Lower leg skin (tissue), 4 donors: ENCODE results near the gene FLT1. TPM values are rescaled to one million over a fixed set of nuclear protein-coding genes. Genes with fewer than 3 reads are reported as not detected.

Experiments
- DNase-seq, 2 donors: peaks; one replicate each; pipeline ENCODE4 v3.0.0-alpha.2; 2019; ENCODE audit warnings: low spot score in 2 of 2
- H3K4me3 ChIP-seq: fragments of 200-600 bp; sonication (generic); 2 replicates; pipeline ENCODE4 v1.5.1; 2017; ENCODE audit warnings: mild to moderate bottlenecking, low read depth; ENCODE audit not compliant: poor library complexity, severe bottlenecking
- POLR2A ChIP-seq, 2 donors: fragments of 450-650 bp; IDR thresholded peaks; one replicate each; pipeline ENCODE4 v1.6.1; 2016 to 2017; ENCODE audit warnings: antibody characterized with exemption in 2 of 2, mild to moderate bottlenecking in 1 of 2, moderate library complexity in 1 of 2
- WGBS, 2 donors: methylation state at CpG; one replicate each; pipeline ENCODE4 v1.1.5; 2018; 5-methylcytosine and 5-hydroxymethylcytosine counted together
- intact Hi-C: fragments of 100-400 bp; cut with DNase I; formaldehyde crosslinking; loops from one replicate; pipeline ENCODE4 v1.15.0; 2023; ENCODE audit warnings: low total_unique reads
- total RNA-seq, 4 donors: library from RNA; depleted of rRNA; stranded (reverse); fragments of >200 nt; gene quantifications; one replicate each; pipeline ENCODE4 v1.1.0, GENCODE V29; 2016
- TF ChIP-seq, protein P1 (sequence below), 3 donors: fragments of 450-650 bp; IDR thresholded peaks; one replicate each; pipeline ENCODE4 v1.5.1; 2016; ENCODE audit warnings: antibody characterized with exemption in 3 of 3, mild to moderate bottlenecking in 3 of 3, moderate library complexity in 2 of 3

The FLT1 gene
- total RNA-seq, 4 donors from 2014 or later = 5.3 to 16.3 (median 9.7) TPM

DNA sequence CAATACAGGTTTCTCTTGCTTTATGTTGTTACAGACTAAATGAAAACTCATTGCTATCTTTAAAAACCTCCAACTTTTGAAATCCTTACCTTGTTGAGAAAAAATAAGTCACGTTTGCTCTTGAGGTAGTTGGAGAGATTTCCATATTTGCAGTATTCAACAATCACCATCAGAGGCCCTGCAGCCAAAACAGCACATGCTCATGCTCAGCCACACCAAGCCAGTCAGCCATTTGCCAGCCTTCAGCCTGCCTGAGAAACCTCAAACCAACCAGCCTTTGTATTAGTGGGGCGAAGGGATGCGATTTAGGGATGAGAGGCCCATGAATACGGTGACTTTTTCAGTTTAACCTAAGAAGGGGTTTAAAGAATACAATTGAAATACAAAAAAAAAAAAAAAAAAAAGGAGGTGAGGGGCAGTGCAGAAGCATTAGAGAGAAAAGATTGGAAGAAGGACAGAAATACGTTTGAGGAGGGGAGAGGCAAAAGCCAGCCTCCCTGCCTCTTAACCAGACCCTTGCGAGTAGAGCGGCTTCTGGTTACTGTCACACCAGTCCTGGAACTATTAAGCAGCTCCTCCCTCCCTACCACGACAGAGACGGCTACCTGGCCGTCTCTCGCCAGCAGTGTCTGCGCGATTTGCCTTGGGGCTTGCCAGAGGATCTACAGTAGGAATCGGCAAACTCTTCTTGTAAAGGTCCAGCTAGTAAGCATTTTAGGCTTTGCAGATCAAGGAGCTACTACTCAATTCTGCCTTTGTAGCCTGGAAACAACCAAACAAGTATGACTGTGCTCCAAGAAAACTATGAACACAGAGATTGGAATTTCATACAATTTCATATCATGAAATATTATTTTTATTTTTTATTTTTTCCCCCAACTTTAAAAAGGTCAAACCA is 167.3 kb downstream of the FLT1 start:
- intact Hi-C loops = loop anchor here (5.0 to 10.0 kb wide), 2 partner anchors 310 to 467 kb away; no protein-coding TSS in a partner anchor
- DNase-seq = no peak
- WGBS, 2 donors = 89 to 91% methylated on average over 14 of the region's 14 CpGs

DNA sequence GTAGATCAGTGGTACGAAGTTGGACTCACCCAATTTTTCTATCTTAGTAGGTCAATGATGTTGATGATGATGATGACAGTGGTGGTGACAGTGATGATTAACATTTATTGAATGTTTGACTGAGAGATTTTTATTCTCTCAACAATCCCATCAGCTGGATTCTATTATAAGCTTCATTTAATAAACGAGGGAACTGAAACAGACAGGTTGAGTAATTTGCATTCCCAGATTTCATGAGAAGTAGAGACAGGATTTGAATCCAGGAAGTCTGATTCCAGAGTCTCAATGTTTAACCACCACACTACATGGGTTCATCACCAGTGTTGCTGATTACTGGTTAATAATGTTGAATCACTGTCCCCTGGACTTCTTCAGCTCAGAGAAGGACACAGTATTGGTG is 168.9 kb downstream of the FLT1 start:
- no peak overlapping the region for H3K4me3 ChIP-seq
- no peak for DNase-seq
- WGBS, 2 donors = 56 to 73% methylated on average over 2 of the region's 2 CpGs
- intact Hi-C loops = loop anchor here (5.0 to 10.0 kb wide), 2 partner anchors 311 to 469 kb away; no protein-coding TSS in a partner anchor
- TF ChIP-seq POLR2A (IDR thresholded peaks at IDR 0.05) = no peak
- TF ChIP-seq, protein P1, sequence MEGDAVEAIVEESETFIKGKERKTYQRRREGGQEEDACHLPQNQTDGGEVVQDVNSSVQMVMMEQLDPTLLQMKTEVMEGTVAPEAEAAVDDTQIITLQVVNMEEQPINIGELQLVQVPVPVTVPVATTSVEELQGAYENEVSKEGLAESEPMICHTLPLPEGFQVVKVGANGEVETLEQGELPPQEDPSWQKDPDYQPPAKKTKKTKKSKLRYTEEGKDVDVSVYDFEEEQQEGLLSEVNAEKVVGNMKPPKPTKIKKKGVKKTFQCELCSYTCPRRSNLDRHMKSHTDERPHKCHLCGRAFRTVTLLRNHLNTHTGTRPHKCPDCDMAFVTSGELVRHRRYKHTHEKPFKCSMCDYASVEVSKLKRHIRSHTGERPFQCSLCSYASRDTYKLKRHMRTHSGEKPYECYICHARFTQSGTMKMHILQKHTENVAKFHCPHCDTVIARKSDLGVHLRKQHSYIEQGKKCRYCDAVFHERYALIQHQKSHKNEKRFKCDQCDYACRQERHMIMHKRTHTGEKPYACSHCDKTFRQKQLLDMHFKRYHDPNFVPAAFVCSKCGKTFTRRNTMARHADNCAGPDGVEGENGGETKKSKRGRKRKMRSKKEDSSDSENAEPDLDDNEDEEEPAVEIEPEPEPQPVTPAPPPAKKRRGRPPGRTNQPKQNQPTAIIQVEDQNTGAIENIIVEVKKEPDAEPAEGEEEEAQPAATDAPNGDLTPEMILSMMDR (IDR thresholded peaks at IDR 0.05) = no peak

More for the DNA sequence above, 167.3 kb downstream of the FLT1 start:
- TF ChIP-seq, protein P1 (IDR thresholded peaks at IDR 0.05) = no peak
- no peak for TF ChIP-seq POLR2A (IDR thresholded peaks at IDR 0.05)
- H3K4me3 ChIP-seq = no peak overlapping the region

DNA sequence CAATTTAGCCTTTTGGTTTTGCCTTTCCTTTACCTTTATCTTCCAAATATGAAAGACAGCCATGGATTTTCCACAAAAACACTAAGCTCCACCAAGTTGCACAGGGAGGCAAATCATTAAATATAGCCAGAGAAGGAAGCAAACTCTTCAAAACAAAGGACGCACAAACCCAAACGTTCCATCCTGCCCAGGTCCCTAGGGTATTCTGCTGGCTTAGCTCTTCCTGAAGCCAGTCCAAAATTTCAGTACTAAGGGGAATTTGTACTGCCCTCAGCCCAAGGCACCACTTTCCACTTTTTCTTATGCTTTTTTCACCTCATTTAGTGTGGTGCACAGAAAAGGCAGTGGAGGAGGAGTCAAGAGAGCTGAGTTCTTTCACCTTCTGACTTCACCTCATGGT is 169.9 kb downstream of the FLT1 start:
- DNase-seq = no peak
- TF ChIP-seq, protein P1 (IDR thresholded peaks at IDR 0.05) = no peak
- TF ChIP-seq POLR2A (IDR thresholded peaks at IDR 0.05) = no peak
- intact Hi-C loops = loop anchor here (5.0 to 10.0 kb wide), 2 partner anchors 312 to 470 kb away; no protein-coding TSS in a partner anchor
- H3K4me3 ChIP-seq = no peak overlapping the region
- WGBS, 2 donors = 51 to 61% methylated on average over 2 of the region's 2 CpGs

DNA sequence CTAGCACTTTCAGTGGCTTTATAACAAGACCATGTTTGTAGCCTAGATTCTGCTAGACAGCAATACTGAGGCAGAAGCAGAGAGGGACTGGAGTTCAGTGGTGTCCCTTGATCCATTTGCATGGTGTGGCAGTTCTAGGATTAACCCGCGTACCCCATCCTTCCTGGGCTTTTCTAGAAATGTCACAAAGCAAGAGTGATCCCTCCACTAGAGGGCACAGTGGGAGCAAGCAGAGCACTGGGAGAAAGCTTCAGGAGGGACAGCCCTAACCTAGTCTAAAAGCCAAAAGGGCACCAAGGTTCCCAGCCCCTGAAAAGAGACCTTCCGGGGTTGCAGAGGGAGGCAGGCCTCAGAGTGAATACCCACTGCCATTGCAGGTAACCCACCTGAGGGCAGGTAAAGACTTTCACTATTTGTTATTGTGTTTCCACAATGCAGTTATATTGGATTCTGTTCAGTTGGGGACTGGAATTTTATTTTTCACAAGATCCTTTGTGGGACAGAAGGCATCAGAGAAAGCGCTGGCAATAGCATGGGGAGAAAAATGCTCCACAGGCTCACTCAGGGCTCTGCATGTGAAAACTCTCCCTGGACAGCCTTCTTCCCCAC is 170.6 kb downstream of the FLT1 start:
- no peak for TF ChIP-seq POLR2A (IDR thresholded peaks at IDR 0.05)
- TF ChIP-seq, protein P1 (IDR thresholded peaks at IDR 0.05) = no peak
- DNase-seq = peak in 1 of 2 donors; percentile 48
- H3K4me3 ChIP-seq = no peak overlapping the region
- 29 to 31% methylated on average over 4 of the region's 4 CpGs for WGBS, 2 donors
- intact Hi-C loops = loop anchor here (10.0 kb wide), 1 partner anchor 471 kb away; no protein-coding TSS in a partner anchor

DNA sequence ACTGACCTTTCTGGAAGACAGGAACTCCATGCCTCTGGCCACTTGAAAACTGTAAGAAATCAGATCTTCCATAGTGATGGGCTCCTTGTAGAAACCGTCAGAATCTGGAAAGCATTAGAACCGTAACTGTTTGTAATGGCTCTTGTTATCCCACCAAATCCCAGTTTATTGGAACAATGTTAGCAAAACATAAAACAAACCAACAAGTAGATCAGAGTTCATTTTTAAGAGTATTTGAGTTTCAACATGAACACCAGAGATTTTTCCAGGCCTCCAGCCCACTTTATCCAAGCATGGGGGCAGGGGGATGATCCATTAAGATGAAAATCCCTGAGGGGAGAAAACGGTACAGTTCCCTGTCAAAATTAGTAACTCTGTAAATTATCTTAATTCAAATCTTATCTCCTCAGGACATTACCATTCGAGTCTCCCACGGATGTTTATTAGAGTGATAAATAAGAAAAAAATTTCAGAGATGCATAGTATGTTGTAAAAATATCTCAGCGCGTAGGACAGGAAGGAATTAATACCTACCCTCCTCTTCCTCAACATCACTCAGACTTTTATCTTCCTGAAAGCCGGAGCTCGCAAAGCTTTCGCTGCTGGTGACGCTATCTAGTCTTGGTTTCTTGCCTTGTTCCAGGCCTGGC is 172.5 kb downstream of the FLT1 start:
- intact Hi-C loops = loop anchor here (10.0 kb wide), 1 partner anchor 472 kb away; no protein-coding TSS in a partner anchor
- TF ChIP-seq, protein P1 (IDR thresholded peaks at IDR 0.05) = no peak
- TF ChIP-seq POLR2A (IDR thresholded peaks at IDR 0.05) = no peak
- H3K4me3 ChIP-seq = no peak overlapping the region
- 55 to 58% methylated on average over 11 of the region's 11 CpGs for WGBS, 2 donors
- DNase-seq = no peak
